GM19463 (cell line): Measurements from ENCODE around the gene MTOR.
"Not testable (repeated sequence)": the region's sequence is repeated elsewhere in the genome, so short reads cannot be mapped to it uniquely, and the experiment has no call there.

Experiments
- ATAC-seq: cut with Tn5 transposase; IDR thresholded peaks from one replicate; pipeline ENCODE4 v1.9.1; 2021; ENCODE audit warnings: mild to moderate bottlenecking, moderate library complexity; ENCODE audit not compliant: unreplicated experiment

MTOR gene

GRCh38 chr1:11125931-11126330, 136.4 kb downstream of the MTOR start:
- no peak for ATAC-seq

GRCh38 chr1:11124965-11125364, 137.4 kb downstream of the MTOR start:
- no peak for ATAC-seq

- ATAC-seq = no peak
These were observed 146.0 kb downstream of the MTOR start for GRCh38 chr1:11116318-11116717.

- ATAC-seq = no peak
These were observed 147.4 kb downstream of the MTOR start for GRCh38 chr1:11114966-11115365.

GRCh38 chr1:11109047-11109760, 153.1 kb downstream of the MTOR start:
- ATAC-seq = no peak

- no peak for ATAC-seq
These were observed 154.8 kb downstream of the MTOR start for GRCh38 chr1:11107599-11107998.

- no peak for ATAC-seq
These were observed 156.8 kb downstream of the MTOR start for GRCh38 chr1:11105586-11105985.

- ATAC-seq = no peak
These were observed 161.0 kb downstream of the MTOR start for GRCh38 chr1:11101347-11101746.

- ATAC-seq = not testable (repeated sequence)
These were observed 161.5 kb downstream of the MTOR start for GRCh38 chr1:11100806-11101205.

- no peak for ATAC-seq
These were observed 162.2 kb downstream of the MTOR start for GRCh38 chr1:11100149-11100493.

- ATAC-seq = peak; percentile 91
These were observed 162.8 kb downstream of the MTOR start, which contains the start of gene EXOSC10 for GRCh38 chr1:11099310-11100148. Gene EXOSC10 (minus strand): TSS chr1:11099869. CDS start chr1:11099831, 38 bp downstream.

- no peak for ATAC-seq
These were observed 163.4 kb downstream of the MTOR start for GRCh38 chr1:11098931-11099309.

- not testable (repeated sequence) for ATAC-seq
These were observed 178.6 kb downstream of the MTOR start for GRCh38 chr1:11083784-11084183.

- ATAC-seq = no peak
These were observed 181.4 kb downstream of the MTOR start for GRCh38 chr1:11080931-11081330.

GRCh38 chr1:11078631-11079030, 183.7 kb downstream of the MTOR start:
- no peak for ATAC-seq

GRCh38 chr1:11073398-11073797, 189.0 kb downstream of the MTOR start:
- ATAC-seq = not testable (repeated sequence)

- no peak for ATAC-seq
These were observed 190.0 kb downstream of the MTOR start for GRCh38 chr1:11072216-11072917.

GRCh38 chr1:11071463-11072215, 190.7 kb downstream of the MTOR start:
- no peak for ATAC-seq

- no peak for ATAC-seq
These were observed 191.5 kb downstream of the MTOR start for GRCh38 chr1:11070876-11071275.

GRCh38 chr1:11068600-11069473, 193.5 kb downstream of the MTOR start:
- no peak for ATAC-seq
